K562 (cell line): Measurements from ENCODE around the gene ATP10B. TPM values are rescaled to one million over a fixed set of nuclear protein-coding genes. Genes with fewer than 3 reads are reported as not detected.

Experiments
- ATAC-seq: fragments of 200-7000 bp; cut with Tn5 transposase; 3 replicates; pipeline ENCODE4 v1.9.1; 2020; ENCODE audit warnings: moderate library complexity
- BruUV-seq: library from RNA; stranded (reverse); fragments of 400-500 nt; replicated peaks from 2 replicates; lab custom pipeline; 2021; lab: Mats Ljungman, UMichigan
- CTCF ChIA-PET: fragments of 300-600 bp; formaldehyde crosslinking; extraction: SDS; loops from one replicate; lab custom pipeline; 2021; ENCODE audit warnings: low intra/inter-chr PET ratio; lab: Yijun Ruan, JAX
- POLR2A ChIA-PET: fragments of 300-600, 350-650 bp; sonication (Branson Sonifier 250); formaldehyde crosslinking; extraction: SDS; loops from one replicate; lab custom pipeline; 2021; ENCODE audit warnings: antibody characterized with exemption, inconsistent platforms; lab: Yijun Ruan, JAX
- DNase-seq, 4 experiments: peaks; one replicate each; pipeline versions ENCODE4 v3.0.0 to v3.0.0-alpha.2; 2011 to 2018; ENCODE audit warnings: low spot score in 3 of 4, mixed read lengths in 3 of 4; ENCODE audit errors: extremely low read depth in 1 of 4
- FAIRE-seq: peaks from 2 replicates; lab custom pipeline; 2011; peaks lifted over from hg19 to GRCh38; lab: Jason Lieb, UNC
- H2AFZ ChIP-seq: 2 replicates; pipeline ENCODE4 v1.6.0; 2011; ENCODE audit warnings: low read depth, low read length, control low read depth, inconsistent platforms
- H3K27ac ChIP-seq: fragments of 200-600 bp; 3 replicates; pipeline ENCODE4 v1.8.0; 2011; ENCODE audit warnings: low read depth, mild to moderate bottlenecking, control low read depth, inconsistent platforms, low read length, moderate library complexity, mixed read lengths; ENCODE audit errors: extremely low read depth
- H3K27me3 ChIP-seq, 2 experiments: fragments of 300-600 bp in 1 of 2; 2 replicates in 1 of 2; 3 replicates in 1 of 2; pipeline versions ENCODE4 v1.6.0 to v1.8.0; 2011; ENCODE audit warnings: inconsistent platforms in 2 of 2, low read length in 2 of 2, mild to moderate bottlenecking in 1 of 2, mixed read lengths in 1 of 2, moderate library complexity in 1 of 2; ENCODE audit not compliant: control insufficient read depth in 2 of 2, insufficient read depth in 2 of 2
- H3K36me3 ChIP-seq: fragments of 300-600 bp; 3 replicates; pipeline ENCODE4 v1.8.0; 2011; ENCODE audit warnings: mild to moderate bottlenecking, low read length, inconsistent platforms; ENCODE audit not compliant: control insufficient read depth, insufficient read depth
- H3K4me1 ChIP-seq, 2 experiments: fragments of 200-600 bp in 1 of 2; replicated peaks in 1 of 2; 2 replicates in 1 of 2; 3 replicates in 1 of 2; pipeline versions ENCODE4 v1.5.1 to v1.8.0; 2011; ENCODE audit warnings: inconsistent platforms in 2 of 2, low read length in 2 of 2, mild to moderate bottlenecking in 1 of 2, mixed read lengths in 1 of 2, moderate library complexity in 1 of 2; ENCODE audit not compliant: control insufficient read depth in 2 of 2, insufficient read depth in 2 of 2
- H3K4me2 ChIP-seq: 2 replicates; pipeline ENCODE4 v1.6.1; 2011; ENCODE audit warnings: low read length, control low read depth, inconsistent platforms, mixed read lengths; ENCODE audit not compliant: insufficient read depth
- H3K4me3 ChIP-seq: fragments of 200-600 bp; sonication (generic), shearing (Covaris generic); 2 replicates; pipeline ENCODE4 v1.5.1; 2016; ENCODE audit warnings: control low read depth, inconsistent platforms
- H3K79me2 ChIP-seq: fragments of 200-600 bp; 3 replicates; pipeline ENCODE4 v1.8.0; 2011; ENCODE audit warnings: low read length, inconsistent platforms; ENCODE audit not compliant: control insufficient read depth, insufficient read depth
- H3K9ac ChIP-seq, 2 experiments: 2 replicates each; pipeline versions ENCODE4 v1.6.0 to v1.6.1; 2011; ENCODE audit warnings: low read depth in 2 of 2, low read length in 2 of 2, control low read depth in 1 of 2, inconsistent platforms in 1 of 2, mild to moderate bottlenecking in 1 of 2, mixed read lengths in 1 of 2; ENCODE audit not compliant: insufficient read depth in 1 of 2
- H3K9me1 ChIP-seq: one replicate; pipeline ENCODE4 v1.6.0; 2011; ENCODE audit warnings: inconsistent platforms, mild to moderate bottlenecking, low read length, moderate library complexity; ENCODE audit not compliant: control insufficient read depth, insufficient read depth
- H3K9me3 ChIP-seq: replicated peaks from 2 replicates; pipeline ENCODE4 v1.5.1; 2011; ENCODE audit warnings: low read depth, low read length, inconsistent platforms; ENCODE audit not compliant: control insufficient read depth, insufficient read depth
- H4K20me1 ChIP-seq: replicated peaks from 2 replicates; pipeline ENCODE4 v1.6.1; 2011; ENCODE audit warnings: low read length, inconsistent platforms, mixed read lengths; ENCODE audit not compliant: control insufficient read depth, insufficient read depth
- DPF2 ChIP-seq: fragments of 450-650 bp; IDR thresholded peaks from 2 replicates; pipeline ENCODE4 v1.6.1; 2016
- MAFG ChIP-seq: fragments of 450-650 bp; conservative IDR thresholded peaks from 2 replicates; pipeline ENCODE4 v1.6.1; 2016; ENCODE audit warnings: missing genetic modification characterization, missing compliant biosample characterization
- MED1 ChIP-seq: sonication (generic); formaldehyde crosslinking; IDR thresholded peaks from 2 replicates; pipeline ENCODE4 v1.8.1; 2023; ENCODE audit warnings: missing genetic modification reagents, borderline replicate concordance
- NCOA1 ChIP-seq: fragments of 450-650 bp; IDR thresholded peaks from 2 replicates; pipeline ENCODE4 v1.6.1; 2016; ENCODE audit warnings: low read depth
- SAFB2 ChIP-seq: fragments of 200-400 bp; formaldehyde crosslinking; IDR thresholded peaks from 2 replicates; pipeline ENCODE4 v1.6.1; 2018; ENCODE audit warnings: borderline replicate concordance, low read length, low read depth, moderate library complexity; ENCODE audit not compliant: severe bottlenecking
- SRSF9 ChIP-seq: fragments of 200-400 bp; formaldehyde crosslinking; IDR thresholded peaks from 2 replicates; pipeline ENCODE4 v1.6.1; 2017; ENCODE audit warnings: low read depth, low read length, borderline replicate concordance
- STAT5B ChIP-seq: fragments of 250-450 bp; sonication (Bioruptor Pico); IDR thresholded peaks from 2 replicates; pipeline ENCODE4 v1.8.0; 2021; ENCODE audit warnings: mild to moderate bottlenecking, inconsistent platforms
- SUPT5H ChIP-seq: fragments of 450-650 bp; IDR thresholded peaks from 2 replicates; pipeline ENCODE4 v1.6.1; 2016
- ZNF239 ChIP-seq: fragments of 250-450 bp; sonication (Bioruptor Pico); IDR thresholded peaks from 2 replicates; pipeline ENCODE4 v1.4.0; 2020; ENCODE audit warnings: mild to moderate bottlenecking
- ZNF586 ChIP-seq: fragments of 450-650 bp; formaldehyde crosslinking; conservative IDR thresholded peaks from 2 replicates; pipeline ENCODE4 v1.4.0; 2020; ENCODE audit warnings: mild to moderate bottlenecking, moderate library complexity
- WGBS: fragments of 100-300 bp; shearing (Covaris generic); methylation state at CpG from one replicate; pipeline ENCODE4 v1.1.6; 2016; ENCODE audit warnings: low coverage, mixed read lengths; ENCODE audit not compliant: insufficient coverage; ENCODE audit errors: missing lambda C conversion rate; 5-methylcytosine and 5-hydroxymethylcytosine counted together
- in situ Hi-C: fragments of 300-500 bp; cut with MboI; formaldehyde crosslinking; loops from 4 replicates; pipeline ENCODE4 v1.15.0; 2018; ENCODE audit warnings: inconsistent platforms, mixed read lengths
- intact Hi-C: fragments of 100-400 bp; cut with micrococcal nuclease; formaldehyde crosslinking; loops from 2 replicates; pipeline ENCODE4 v1.14.2; 2022
- polyA plus RNA-seq, 8 experiments: library from polyadenylated mRNA; depleted of rRNA in 4 of 8; stranded (reverse) in 5 of 8; unstranded in 3 of 8; fragments of >200 nt; fragmentation: Nextera tagmentation in 2 of 8; fragmentation: Illumina TruSeq in 1 of 8; extraction: Ambion mirVana in 2 of 8; extraction: Trizol in 1 of 8; gene quantifications; 2 replicates each; pipeline versions ENCODE4 v1.2.1 to v1.2.3, GENCODE V29; 2011 to 2014; ENCODE audit warnings: inconsistent platforms in 1 of 8, missing spikeins in 1 of 8
- total RNA-seq, 7 experiments: library from RNA; depleted of rRNA in 6 of 7; stranded (reverse); fragments of >200 nt in 6 of 7; fragmentation: Illumina TruSeq in 2 of 7; extraction: Trizol in 2 of 7; gene quantifications; 2 replicates each; pipeline versions ENCODE4 v1.2.1 to v1.2.3, GENCODE V29; 2011 to 2021; ENCODE audit warnings: low replicate concordance in 1 of 7
- TF ChIP-seq, protein P1 (sequence below): fragments of 250-450 bp; sonication (Bioruptor Pico); IDR thresholded peaks from 2 replicates; pipeline ENCODE4 v1.5.0; 2020; ENCODE audit warnings: mild to moderate bottlenecking
- TF ChIP-seq, protein P2 (sequence below), 3 experiments: IDR thresholded peaks in 2 of 3; conservative IDR thresholded peaks in 1 of 3; 2 replicates each; pipeline ENCODE4 v1.5.1; 2011 to 2012; ENCODE audit warnings: low read length in 3 of 3, mild to moderate bottlenecking in 3 of 3, control low read depth in 2 of 3, improper control_type of control experiment in 1 of 3, inconsistent platforms in 1 of 3, low read depth in 1 of 3, mixed read lengths in 1 of 3, moderate library complexity in 1 of 3; ENCODE audit not compliant: insufficient read depth in 2 of 3
- TF ChIP-seq, protein P3 (sequence below): sonication (generic); formaldehyde crosslinking; IDR thresholded peaks from 2 replicates; pipeline ENCODE4 v1.5.0; 2020; ENCODE audit warnings: missing genetic modification reagents

Gene ATP10B
- total and polyA plus RNA-seq, 9 of the 15 experiments (the other 6 are each of a cell fraction or from before 2014, with no cell fraction given) = 0.04 TPM; not detected in 8

DNA sequence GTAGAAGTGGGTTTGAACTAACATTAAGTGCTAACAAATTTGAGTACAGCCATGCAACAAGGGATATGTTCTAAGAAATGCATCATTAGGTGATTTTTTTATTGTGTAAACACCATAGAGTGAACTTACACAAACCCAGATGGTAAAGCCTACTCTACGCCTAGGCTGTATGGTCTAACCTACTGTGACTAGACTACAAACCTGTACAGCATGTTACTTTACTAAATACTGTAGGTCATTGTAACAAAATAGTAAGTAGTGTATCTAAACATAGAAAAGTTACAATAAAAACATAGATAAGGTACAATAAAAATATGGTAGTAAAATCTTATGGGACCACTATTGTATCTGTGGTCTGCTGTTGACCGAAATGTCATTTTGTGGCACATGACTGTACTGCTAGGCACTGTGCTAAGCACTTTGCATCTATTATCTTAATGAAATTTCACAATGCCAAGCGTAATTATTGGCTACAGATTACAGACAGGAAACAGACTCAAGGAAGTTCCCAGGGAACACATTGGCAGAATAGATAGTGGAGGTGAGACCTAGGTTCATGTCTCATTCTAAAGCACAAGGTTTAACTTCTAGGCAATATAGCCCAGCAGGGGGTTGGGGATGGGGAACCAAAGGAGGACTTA is 62.7 kb downstream of the ATP10B start (continued):
- TF ChIP-seq, protein P1, sequence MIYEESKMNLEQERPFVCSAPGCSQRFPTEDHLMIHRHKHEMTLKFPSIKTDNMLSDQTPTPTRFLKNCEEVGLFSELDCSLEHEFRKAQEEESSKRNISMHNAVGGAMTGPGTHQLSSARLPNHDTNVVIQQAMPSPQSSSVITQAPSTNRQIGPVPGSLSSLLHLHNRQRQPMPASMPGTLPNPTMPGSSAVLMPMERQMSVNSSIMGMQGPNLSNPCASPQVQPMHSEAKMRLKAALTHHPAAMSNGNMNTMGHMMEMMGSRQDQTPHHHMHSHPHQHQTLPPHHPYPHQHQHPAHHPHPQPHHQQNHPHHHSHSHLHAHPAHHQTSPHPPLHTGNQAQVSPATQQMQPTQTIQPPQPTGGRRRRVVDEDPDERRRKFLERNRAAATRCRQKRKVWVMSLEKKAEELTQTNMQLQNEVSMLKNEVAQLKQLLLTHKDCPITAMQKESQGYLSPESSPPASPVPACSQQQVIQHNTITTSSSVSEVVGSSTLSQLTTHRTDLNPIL (CRISPR knock-in tag) = no peak

DNA sequence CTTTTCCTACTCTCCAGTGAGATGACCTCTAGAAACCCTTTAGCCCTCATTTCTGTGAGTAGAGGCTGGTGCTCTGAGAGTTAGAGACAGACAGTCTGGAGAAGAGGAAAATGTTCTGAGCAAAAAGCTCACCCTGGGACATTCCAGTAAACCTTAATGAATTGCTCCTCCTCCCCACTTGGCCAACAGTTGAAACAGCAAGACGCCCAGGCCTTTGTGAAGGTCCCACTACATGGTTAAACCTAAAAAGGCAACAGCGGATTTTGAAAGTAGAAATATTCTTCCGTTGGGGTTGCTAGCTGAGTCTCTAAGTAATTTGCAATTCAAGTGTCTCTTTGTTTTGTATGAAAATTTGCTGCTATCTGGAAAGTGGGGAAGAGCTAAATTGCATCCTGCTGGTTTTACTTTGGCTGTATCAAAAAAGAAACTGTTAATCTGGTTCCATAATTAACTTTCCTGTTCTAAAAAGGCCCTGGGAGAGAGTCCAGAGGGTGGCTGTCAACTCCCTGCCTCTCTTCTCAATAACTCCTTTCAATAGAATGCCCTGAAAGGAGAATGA is 63.8 kb downstream of the ATP10B start:
- Histone ChIP-seq H4K20me1 (no peaks in the 10 kb centered on the region), H3K27ac (no peak overlapping the region), H2AFZ (no peak overlapping the region), H3K27me3 (no peaks in the 10 kb centered on the region), H3K79me2 (no peaks in the 10 kb centered on the region), H3K4me2 (no peak overlapping the region), H3K4me3 (no peak overlapping the region), H3K4me1 (no peaks in the 10 kb centered on the region), H3K9me1 (no peaks in the 10 kb centered on the region), H3K36me3 (no peaks in the 10 kb centered on the region), H3K9me3 (no peaks in the 10 kb centered on the region), H3K9ac (no peak overlapping the region)
- no peak for FAIRE-seq
- no peak for DNase-seq
- in situ Hi-C loops = no loop called here
- 0% methylated on average over 3 of the region's 3 CpGs for WGBS
- TF ChIP-seq SRSF9 (no peak), STAT5B (no peak), MED1 (CRISPR knock-in tag) (no peak), MAFG (tag) (no peak), ZNF239 (no peak), NCOA1 (no peak), ZNF586 (CRISPR knock-in tag) (no peak), SUPT5H (no peak), SAFB2 (no peak), DPF2 (no peak)
- TF ChIP-seq, protein P2, sequence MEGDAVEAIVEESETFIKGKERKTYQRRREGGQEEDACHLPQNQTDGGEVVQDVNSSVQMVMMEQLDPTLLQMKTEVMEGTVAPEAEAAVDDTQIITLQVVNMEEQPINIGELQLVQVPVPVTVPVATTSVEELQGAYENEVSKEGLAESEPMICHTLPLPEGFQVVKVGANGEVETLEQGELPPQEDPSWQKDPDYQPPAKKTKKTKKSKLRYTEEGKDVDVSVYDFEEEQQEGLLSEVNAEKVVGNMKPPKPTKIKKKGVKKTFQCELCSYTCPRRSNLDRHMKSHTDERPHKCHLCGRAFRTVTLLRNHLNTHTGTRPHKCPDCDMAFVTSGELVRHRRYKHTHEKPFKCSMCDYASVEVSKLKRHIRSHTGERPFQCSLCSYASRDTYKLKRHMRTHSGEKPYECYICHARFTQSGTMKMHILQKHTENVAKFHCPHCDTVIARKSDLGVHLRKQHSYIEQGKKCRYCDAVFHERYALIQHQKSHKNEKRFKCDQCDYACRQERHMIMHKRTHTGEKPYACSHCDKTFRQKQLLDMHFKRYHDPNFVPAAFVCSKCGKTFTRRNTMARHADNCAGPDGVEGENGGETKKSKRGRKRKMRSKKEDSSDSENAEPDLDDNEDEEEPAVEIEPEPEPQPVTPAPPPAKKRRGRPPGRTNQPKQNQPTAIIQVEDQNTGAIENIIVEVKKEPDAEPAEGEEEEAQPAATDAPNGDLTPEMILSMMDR (IDR thresholded peaks at IDR 0.05 in 2 of 3, conservative IDR thresholded peaks at IDR 0.05 in 1 of 3; ENCODE audit: insufficient read depth in 2 of 3, low read depth in 1 of 3, low read length in 3 of 3) = no peak
- TF ChIP-seq, protein P3, sequence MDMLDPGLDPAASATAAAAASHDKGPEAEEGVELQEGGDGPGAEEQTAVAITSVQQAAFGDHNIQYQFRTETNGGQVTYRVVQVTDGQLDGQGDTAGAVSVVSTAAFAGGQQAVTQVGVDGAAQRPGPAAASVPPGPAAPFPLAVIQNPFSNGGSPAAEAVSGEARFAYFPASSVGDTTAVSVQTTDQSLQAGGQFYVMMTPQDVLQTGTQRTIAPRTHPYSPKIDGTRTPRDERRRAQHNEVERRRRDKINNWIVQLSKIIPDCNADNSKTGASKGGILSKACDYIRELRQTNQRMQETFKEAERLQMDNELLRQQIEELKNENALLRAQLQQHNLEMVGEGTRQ (CRISPR knock-in tag) = no peak
- no TSS peak for BruUV-seq
- no peak for ATAC-seq
- POLR2A ChIA-PET = no interaction called here
- CTCF ChIA-PET = no interaction called here
- intact Hi-C loops = no loop called here
